Left kidney (tissue), 2 donors: ENCODE data around the gene F2. TPM values are rescaled to one million over a fixed set of nuclear protein-coding genes. Genes with fewer than 3 reads are reported as not detected.
A peak's percentile ranks its signal among the peaks of the same experiment; 100 is the strongest.
"Not testable (repeated sequence)": the region's sequence is repeated elsewhere in the genome, so short reads cannot be mapped to it uniquely, and the experiment has no call there.

Source experiments
- DNase-seq: peaks from one replicate; pipeline ENCODE4 v3.0.0-alpha.2; 2013
- polyA plus RNA-seq: library from polyadenylated mRNA; unstranded; fragments of 120-200 nt; gene quantifications from one replicate; pipeline ENCODE4 v1.2.1, GENCODE V29; 2013; ENCODE audit not compliant: insufficient read length

The F2 gene
- polyA plus RNA-seq, 1 donor = 0.68 TPM

DNA sequence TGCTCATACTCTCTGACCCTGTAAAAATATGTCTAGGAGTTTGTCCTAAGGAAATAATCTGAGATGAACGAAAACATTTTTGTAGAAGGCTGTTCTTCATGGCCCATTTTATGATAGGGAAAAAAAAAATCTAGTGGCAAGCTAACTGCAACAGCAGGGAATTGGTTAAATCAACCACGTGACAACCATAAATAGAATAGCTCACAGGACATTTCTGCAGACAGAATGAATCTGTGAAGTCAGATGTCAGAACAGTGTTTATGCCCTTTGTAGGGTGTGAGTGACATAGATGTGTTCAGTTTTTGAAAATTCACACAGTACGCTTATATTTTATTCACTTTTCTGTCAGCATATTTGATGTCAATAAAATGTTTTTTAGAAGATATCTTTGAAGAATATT is 34.6 kb upstream of the F2 start:
- no peak for DNase-seq

DNA sequence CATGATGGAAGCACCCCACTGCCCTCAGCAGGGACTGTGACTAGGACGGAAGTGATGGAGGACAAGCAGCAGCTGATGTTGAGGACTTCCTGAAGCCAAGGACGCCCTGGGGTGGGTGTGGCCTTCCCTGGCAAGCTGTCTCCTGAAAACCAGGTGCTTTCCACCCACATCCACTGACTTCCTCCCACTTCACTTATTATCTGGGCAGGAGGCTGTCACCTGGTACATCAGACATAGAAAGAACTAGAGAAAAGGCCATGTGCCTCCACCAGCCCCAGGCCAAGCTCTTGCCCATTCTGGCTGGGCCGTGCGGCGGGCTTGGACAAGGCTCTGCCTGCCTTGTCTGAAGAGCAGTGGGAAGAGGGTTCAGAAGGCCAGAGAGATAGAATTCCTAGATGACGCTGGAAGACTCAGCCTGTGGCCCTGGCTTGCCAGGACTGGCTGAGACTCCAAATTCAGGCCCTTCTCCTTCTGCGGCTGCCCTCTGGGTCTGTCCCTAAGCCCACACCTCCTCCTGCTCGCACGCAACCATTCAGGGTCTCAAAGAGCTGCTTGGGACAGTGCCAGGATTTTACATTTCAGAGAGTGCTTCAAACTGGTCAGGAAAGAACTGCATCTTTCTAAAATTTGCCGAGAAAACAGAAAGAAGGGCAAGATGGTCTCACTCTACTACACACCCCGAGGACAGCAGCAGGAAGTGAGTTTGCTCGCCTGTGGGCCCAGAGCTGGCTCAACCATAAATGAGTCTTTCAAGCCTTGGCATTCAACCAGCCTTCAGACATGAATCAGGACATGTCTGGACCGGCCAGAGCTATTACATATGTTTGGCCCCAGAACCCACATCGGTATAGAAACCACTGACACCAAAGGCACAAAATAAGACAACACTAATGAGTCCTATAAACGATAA is 31.9 kb upstream of the F2 start:
- DNase-seq = no peak

DNA sequence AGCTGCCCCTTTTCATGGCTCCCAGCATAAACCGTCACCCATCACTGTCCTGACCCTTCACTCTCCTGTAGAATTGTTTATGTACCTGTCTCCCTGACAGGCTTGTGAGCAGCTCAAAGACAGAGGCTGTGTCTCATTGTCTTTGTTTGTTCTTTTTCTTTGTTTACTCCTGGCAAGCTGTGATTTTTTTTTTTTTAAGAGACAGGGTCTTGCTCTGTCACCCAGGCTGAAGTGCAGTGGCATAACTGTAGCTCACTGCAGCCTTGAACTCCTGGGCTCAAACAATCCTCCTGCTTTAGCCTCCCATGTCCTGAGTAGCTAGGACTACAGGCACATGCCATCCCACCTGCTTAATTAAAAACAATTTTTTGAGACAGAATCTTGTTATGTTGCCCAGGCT is 28.3 kb upstream of the F2 start:
- no peak for DNase-seq

DNA sequence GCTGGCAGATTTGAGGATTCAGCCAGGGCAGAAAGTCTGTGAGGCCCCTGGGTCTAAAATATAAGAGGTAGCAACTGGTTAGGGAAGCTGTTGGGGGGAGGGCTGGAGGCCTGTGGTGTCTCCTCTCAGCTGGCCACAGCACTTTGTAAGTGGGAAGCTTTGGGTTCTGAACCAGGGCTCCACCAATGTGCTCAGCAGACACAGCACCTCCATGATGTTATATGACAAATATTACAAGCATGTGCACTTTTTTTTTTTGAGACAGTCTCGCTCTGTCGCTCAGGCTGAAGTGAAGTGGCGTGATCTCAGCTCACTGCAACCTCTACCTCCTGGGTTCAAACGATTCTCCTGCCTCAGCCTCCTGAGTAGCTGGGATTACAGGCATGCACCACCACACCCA is 26.6 kb upstream of the F2 start:
- DNase-seq = no peak

DNA sequence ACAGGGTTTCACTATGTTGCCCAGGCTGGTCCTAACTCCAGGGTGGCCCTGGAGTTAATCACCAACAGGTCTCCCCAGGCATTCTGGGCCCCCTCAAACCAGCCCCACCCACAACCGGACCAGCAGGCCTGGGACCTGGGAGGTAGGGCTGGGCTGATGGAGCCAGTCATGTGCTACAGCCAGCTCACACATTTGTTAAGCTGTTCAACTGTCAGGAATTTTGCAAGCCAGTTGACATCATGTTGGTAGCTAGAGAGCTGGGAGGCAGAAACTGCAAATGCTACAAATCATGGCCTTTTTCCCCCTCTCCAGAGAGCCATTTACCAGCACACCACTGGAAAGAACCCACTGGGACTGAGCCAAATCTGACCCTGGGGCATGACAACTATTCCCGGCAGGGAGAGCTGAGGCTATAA is 25.4 kb upstream of the F2 start:
- no peak for DNase-seq

DNA sequence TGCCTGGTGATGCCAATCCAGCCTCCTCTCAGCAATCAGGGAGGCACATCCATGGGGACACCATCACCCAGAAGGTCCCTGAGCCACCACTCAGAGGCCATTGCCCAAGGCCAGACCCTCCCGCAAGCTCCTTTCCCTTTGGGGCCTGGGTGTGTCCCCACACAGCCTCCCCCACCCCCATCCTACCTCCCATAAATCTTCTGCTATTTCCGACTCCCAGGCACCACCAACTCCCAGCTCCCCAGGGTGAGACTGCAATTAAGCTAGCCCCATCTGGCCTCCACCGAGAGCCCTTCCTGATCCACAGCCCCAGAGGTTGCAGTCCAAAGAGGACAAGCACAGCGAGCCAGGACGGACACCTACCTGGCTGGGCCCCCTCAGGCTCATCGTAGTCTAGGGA is 24.9 kb upstream of the F2 start:
- DNase-seq = no peak

DNA sequence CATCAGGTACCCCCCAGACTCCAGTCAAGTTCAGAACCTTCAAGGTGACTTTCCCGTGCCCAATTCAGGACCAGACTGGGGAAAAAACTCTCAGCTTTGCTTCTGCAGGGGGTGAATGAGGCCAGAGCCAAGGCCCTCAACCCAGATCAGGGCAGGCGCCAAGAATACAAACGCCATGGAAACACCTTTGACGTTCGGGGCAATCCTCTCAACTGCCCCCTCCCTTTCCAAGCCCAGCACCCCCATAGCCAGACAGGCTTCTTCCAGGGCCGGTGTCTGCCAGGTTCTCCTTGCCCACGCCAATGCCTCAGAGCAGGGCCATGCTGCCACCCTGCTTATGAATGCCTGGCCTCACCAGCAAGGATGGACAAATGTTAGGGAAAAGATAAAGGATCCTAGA is 24.4 kb upstream of the F2 start:
- DNase-seq = no peak

DNA sequence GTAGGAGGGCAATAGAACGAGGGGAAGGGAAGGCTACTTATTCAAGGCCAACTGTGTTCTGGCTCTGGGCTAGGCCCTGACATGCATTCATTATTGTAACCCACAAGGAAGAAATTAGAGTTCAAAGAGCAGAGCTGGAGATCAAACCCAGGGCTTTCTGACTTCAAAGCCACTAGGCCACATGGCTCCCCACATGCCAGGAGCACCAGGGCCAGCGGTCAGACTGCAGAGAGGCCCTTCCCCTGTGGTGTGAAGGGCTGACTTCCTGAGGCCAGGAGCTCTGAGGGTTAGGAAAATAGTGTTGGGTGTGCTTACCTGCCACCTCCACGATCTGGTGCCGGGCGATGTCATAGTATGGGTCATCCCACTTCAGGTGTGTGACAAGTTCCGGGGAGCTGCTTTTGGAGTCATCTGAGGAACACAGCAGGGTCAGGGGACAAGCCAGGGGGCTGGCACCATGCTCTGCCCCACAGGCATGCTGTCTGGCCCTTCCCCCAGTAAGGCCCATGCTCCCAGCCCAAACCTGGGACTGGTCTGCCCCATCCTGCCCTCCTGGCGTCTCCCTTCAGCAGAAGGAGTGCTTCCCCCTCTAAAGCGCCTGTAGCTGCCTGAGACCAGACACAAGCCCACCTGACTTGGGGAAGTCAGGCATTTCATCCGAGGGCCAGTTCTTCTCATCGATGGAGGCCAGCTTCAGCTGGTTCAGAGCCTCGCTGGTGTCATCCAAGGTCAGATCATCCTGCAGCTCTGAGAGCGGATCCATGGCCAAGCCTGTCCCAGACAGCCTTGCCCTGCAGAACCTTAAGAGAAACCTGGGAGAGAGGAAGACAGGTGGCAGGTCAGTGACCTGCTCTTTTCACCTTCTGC is 23.4 kb upstream of the F2 start:
- no peak for DNase-seq

DNA sequence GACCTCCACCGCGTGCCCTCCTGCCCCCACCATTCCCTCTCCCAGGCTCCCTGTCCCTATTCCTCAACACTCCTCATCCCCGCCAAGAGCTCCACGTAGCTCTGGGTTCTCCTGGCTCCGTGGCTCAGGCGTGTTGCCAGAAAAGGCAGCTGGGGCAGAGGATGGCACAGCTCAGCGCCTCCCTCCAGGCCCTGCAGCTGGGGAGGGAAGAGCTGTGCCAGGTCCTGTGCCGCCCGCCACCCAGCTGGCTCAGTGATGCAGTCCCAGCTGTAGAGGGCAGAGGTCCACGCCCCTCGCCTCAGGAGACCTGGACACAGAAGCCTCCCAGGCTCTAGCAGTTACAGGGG is 22.8 kb upstream of the F2 start:
- DNase-seq = no peak

DNA sequence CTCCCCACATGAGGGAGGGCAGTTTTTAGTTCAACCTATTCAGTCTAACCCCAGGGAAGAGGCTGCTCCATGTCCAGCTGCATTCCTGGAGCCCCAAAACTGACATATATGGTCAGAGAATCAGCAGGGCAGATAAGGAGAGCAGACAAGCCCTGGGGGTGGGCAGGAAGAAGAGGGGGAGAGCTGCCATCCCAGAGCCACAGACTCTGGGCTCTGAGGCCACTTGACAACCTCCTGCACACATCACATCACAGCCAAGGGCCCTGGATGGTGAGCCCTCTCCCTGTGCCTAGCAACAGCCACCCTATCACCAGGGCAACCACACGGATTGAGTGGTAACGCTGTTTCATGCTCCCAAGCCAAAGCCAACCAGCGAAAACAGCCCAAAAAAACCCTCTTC is 21.7 kb upstream of the F2 start:
- no peak for DNase-seq

DNA sequence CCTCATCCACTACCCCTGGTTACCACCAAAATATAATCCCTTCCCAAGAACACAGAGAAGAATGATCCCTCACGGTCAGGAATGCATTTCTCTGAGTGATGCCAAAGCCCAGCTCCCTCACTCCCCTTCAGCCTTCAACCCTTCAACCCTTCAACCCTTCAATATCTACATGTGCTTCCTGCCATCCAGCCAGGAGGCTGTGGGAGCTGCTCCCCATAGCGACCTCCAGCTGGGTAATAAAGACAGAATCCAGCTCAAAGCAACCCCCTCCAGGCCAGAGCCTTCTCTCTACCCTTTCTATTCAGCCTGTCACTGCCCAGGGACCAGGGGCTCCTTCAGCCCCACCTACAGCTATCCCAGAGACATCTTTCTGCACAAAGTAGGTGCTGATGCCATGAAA is 21.3 kb upstream of the F2 start:
- no peak for DNase-seq

DNA sequence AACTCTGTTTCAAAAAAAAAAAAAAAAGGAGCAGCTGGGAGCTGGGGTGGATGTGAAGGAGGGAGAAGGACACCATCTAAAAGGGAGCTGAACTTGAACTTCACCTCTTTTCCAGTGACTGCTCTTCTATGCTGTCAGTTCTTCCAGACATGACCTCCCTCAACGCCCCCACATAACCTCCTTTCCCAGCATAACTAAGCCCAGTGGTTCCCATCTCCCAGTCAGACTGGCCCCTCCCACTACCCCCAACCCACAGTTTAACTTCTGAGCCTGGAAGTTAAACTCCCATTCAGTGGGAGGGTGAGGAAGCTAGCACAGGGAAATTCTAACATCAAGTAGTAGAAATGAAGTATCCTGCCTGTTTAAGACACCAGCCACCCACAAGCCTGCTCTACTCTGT is 20.4 kb upstream of the F2 start:
- no peak for DNase-seq

DNA sequence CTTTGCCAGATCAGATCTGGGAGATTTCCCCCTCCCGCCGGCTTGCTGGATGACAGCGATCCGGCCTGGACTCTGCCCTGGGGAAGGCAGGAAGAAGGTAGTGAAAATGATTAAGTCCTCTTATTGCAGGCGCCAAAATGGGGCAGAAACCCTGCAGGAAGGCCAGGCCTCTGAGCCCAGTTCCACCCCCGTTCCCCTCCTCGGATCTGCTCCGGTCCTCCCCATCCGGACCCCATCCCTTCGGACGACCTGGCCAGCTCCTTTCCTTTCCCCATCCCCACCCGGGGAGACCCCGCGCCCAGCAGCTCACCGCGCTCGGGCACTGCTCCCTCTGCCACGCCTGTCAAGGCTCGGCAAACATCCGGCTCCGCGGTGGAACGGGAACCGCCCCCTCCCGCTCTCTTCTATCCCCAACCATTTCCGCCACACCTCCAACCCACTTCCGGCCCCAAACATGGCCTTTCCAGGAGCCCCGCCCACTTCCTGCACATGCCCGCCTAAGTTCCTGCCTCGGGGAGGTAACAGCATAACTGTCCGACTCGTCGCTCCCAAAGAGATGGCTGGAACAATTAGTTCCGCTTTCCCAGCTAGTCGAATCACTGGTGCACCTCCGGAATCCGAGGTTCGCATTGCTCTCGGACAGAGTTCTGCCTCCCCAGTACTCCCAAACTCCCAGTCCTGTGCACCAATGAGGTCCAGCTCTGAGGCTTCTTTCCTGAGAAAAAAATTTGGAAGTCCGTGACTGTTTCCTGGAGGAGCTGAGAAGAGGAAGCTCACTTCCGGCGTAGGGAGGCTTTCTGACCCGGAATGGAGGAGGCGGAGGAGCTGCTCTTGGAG is 18.6 kb upstream of the F2 start, which contains the start of the genes ARHGAP1 and ZNF408:
Gene ARHGAP1 (minus strand): TSS at position 379 of the 837 bp plus-strand sequence. CDS start 4,512 bp downstream, outside the sequence.
Gene ZNF408 (plus strand): TSS at position 791 of the 837 bp plus-strand sequence. CDS start 17 bp downstream, at position 808.
- peak; percentile 99 for DNase-seq

DNA sequence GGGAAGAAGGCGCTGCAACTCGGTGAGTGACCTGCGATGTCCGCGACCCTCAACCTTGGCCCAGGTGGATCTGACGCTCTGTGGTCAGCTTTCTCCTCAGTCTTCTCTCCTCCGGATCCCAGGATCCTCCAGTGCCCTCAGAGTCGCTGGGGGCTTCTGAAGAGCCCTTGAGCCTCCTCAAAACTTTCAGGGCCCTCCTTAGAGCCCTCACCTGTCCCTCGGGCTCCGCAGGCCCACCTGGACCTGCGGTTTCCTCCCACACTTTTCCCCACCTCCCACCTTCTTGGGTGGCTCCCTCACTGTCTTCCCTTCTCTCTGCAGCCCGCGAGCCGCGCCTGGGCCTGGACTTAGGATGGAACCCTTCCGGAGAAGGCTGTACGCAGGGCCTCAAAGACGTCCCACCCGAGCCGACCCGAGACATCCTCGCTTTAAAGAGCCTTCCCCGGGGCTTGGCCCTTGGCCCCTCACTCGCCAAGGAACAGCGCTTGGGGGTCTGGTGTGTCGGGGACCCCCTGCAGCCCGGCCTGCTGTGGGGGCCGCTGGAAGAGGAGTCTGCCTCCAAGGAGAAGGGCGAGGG is 17.8 kb upstream of the F2 start:
- no peak for DNase-seq

DNA sequence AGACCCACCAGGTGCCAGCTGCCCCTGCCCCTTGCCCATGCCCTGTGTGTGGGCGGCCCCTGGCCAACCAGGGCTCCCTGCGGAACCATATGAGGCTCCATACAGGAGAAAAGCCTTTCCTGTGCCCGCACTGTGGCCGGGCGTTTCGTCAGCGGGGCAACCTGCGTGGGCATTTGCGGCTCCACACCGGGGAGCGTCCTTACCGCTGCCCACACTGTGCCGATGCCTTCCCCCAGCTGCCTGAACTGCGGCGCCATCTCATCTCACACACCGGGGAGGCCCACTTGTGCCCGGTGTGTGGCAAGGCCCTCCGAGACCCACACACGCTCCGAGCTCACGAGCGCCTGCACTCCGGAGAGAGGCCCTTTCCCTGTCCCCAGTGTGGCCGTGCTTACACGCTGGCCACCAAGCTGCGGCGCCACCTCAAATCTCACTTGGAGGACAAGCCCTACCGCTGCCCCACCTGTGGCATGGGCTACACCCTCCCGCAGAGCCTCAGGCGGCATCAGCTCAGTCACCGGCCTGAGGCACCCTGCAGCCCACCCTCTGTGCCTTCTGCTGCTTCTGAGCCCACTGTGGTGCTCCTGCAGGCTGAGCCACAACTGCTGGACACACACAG is 13.8 kb upstream of the F2 start:
- DNase-seq = no peak

DNA sequence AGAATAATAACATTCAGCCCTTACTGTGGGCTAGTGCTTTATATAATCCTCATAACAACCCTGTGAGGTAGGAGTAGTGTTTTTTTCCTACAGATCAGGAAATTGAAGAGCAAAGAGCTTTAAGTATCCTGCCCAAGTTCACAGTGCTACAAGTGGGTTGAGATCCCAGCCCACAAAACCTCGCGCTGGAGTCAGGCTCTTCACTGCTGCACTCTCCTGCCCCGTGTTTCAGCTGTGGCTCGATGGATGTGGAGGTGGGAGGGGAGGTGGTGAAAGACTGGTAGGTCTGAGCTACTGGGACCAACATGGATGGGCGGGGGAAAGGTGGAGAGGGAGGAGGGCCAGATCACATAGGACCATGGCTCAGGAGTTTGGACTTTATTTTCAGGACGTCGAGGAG is 12.1 kb upstream of the F2 start:
- no peak for DNase-seq

DNA sequence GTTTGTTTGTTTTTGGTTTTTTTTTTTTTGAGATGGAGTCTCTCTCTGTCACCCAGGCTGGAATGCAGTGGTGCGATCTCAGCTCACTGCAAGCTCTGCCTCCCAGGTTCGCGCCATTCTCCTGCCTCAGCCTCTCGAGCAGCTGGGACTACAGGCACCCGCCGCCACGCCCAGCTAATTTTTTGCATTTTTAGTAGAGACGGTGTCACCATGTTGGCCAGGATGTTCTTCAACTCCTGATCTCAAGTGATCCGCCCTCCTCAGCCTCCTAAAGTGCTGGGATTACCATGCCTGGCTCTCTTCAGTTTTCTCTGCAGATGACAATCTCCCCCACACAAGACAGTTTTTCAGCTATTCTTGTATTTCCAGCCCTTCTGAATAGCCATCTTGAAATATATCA is 9.7 kb upstream of the F2 start:
- DNase-seq = not testable (repeated sequence)

DNA sequence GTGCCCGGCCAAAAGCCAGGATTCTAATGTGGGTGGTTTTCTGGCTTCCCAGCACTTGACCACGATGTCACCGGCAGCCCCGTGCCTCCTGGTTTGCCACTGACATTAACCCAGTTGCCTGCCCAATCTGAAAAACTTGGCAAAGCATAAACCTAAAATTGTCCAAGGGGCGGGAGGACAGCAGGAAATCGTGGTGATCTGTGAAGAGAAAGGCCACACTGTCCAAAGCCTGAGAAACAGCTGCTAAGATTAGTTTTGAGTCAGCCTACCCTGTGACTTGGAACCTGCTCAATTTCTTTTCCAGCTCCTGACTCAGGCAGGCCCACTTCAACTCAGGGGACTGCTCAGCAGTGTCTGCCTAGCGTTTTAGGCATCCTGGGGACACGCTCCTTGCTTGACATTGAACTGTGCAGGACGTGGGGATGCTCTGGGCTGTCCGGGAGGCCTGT is 8.2 kb upstream of the F2 start:
- no peak for DNase-seq

DNA sequence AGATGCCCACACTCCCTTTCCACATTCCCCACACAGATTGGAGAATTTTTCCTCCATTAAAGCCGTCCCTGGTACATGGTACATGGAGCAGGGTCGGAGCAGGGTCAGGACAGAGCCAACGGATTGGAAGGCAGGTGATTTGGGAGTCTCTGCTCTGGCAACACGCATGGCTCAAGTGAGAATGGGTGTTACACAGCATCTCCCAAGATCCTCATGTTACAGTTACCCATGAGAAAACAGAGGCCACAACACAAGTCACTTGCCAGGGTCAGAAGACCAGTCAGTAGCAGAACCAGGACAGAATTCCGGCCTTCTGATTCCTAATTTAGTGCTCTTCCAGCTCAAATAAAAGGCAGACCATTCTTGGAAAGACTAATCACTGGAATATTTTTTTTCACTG is 7.7 kb upstream of the F2 start:
- no peak for DNase-seq

DNA sequence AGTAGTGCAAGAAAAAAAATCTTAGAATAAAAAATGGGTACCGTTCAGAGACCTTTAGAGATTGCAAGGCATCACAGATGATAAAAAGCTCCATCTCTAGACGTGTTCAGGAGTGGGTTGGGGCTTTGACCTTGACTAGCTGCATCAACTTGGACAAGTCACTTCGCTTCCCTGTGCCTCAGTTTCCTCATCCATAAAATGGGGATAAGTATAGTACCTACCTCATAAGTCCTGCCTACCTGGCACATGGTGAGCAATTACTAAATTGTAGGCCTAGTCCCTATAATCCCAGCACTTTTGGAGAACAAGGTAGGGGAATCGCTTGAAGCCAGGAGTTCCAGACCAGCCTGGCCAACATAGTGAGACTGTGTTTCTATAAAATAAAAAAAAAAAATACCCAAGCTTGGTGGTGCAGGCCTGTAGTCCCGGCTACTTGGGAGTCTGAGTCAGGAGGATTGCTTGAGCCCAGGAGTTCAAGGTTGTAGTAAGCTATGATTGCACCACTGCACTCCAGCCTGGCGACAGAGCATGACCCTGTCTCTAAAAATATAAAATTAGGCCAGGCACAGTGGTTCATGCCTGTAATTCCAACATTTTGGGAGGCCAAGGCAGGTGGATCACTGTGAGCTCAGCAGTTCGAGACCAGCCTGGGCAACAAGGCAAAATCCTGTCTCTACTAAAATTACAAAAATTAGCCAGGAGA is 6.0 kb upstream of the F2 start:
- DNase-seq = no peak

DNA sequence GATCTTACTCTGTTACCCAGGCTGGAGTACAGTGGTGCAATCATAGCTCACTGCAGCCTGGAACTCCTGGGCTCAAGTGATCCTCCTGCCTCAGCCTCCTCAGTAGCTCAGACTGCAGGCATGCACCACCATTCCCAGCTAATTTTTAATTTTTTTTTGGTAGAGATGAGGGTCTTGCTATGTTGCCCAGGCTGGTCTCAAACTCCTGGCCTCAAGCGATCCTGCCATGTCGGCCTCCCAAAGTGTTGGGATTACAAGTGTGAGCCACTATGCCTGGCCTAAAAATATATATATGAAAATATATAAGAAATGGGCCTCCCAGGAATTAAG is 1.2 kb upstream of the F2 start:
- DNase-seq = not testable (repeated sequence)
